Cardiac fibroblast (primary cell): Measurements from ENCODE around the gene GFRA4.
"Not testable (repeated sequence)": the region's sequence is repeated elsewhere in the genome, so short reads cannot be mapped to it uniquely, and the experiment has no call there.

ENCODE experiments used
- DNase-seq, 2 donors: peaks; one replicate each; pipeline versions ENCODE4 v3.0.0 to v3.0.0-alpha.2; 2010; ENCODE audit warnings: low read depth in 2 of 2
- H3K4me3 ChIP-seq, 2 donors: replicated peaks in 1 of 2; 1 replicate in 1 of 2; 2 replicates in 1 of 2; pipeline ENCODE4 v1.5.1; 2011; ENCODE audit warnings: low read depth in 2 of 2, low read length in 2 of 2, mild to moderate bottlenecking in 2 of 2, moderate library complexity in 1 of 2
- TF ChIP-seq, protein P1 (sequence below): IDR thresholded peaks from one replicate; pipeline ENCODE4 v1.5.1; 2011; ENCODE audit warnings: low read depth, mild to moderate bottlenecking, low read length, inconsistent platforms

GFRA4 gene

DNA sequence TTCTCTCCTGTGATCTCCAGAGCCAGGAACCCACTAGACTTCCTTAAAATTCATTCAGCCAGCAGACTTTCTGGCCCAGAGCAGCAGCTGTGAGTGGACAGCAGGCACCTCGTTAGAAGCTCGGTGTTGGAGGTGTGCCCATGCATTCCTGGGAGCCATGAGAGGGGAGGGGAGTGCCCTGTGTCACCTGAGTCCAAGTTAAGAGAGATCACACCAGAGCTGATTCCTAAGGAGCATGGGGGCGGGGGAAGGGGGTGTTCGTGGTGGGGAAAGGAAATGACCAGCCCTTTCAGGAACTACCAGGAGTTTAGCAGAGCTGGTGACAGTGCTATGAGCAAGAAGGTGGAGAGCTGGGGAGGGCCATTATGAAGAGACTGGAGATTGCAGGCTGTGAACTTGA, 46.9 kb downstream of the GFRA4 start:
- no peak overlapping the region for H3K4me3 ChIP-seq
- TF ChIP-seq, protein P1, sequence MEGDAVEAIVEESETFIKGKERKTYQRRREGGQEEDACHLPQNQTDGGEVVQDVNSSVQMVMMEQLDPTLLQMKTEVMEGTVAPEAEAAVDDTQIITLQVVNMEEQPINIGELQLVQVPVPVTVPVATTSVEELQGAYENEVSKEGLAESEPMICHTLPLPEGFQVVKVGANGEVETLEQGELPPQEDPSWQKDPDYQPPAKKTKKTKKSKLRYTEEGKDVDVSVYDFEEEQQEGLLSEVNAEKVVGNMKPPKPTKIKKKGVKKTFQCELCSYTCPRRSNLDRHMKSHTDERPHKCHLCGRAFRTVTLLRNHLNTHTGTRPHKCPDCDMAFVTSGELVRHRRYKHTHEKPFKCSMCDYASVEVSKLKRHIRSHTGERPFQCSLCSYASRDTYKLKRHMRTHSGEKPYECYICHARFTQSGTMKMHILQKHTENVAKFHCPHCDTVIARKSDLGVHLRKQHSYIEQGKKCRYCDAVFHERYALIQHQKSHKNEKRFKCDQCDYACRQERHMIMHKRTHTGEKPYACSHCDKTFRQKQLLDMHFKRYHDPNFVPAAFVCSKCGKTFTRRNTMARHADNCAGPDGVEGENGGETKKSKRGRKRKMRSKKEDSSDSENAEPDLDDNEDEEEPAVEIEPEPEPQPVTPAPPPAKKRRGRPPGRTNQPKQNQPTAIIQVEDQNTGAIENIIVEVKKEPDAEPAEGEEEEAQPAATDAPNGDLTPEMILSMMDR = no peak
- no peak for DNase-seq

GRCh38 chr20:3615171-3615840, 47.9 kb downstream of the GFRA4 start:
- not testable (repeated sequence) for H3K4me3 ChIP-seq, DNase-seq

- DNase-seq = no peak
- TF ChIP-seq, protein P1 = no peak
- no peak overlapping the region for H3K4me3 ChIP-seq
Measured at GRCh38 chr20:3614466-3614865, 48.7 kb downstream of the GFRA4 start.

GRCh38 chr20:3613821-3614440, 49.3 kb downstream of the GFRA4 start:
- no peak for DNase-seq
- TF ChIP-seq, protein P1 = no peak
- no peak overlapping the region for H3K4me3 ChIP-seq

DNA sequence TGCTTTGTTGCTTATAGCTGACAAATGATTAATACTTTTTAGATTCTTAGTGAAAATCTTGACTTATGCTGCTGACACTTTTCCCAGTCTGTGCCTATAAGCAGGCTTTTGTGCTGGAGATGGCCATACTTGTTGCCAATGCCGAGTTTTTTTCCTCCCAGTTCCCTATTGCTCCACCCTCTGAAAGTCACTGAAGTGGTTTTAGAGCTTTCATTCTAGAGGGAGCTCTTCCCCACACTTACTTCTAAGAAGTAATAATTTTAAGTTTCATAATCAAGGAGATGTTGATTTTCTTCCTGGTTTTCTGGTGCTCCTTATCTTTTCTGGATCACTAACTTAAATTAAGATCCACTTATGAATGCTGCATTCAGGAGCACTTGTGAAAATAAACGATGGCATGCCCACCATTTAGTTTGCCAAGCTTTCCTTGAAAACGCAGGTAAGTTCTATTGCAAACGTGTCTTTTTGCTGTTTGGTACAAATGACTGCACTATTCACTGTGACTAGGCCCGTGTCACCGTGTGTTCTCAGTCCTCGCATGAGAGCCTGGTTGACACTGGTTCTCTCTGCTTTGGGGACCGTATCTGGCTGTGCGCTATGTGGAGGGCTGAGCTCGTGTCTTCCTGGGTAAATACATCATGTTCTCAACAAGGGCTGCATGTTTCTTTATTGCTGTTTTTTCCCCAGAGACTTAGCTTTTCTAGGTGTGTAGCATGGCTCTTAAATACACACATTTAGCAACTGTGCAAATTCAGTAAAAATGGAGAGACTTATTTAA, 50.2 kb downstream of the GFRA4 start:
- peak in 1 of 2 donors; percentile 20 for DNase-seq
- no peak overlapping the region for H3K4me3 ChIP-seq
- TF ChIP-seq, protein P1 = no peak

DNA sequence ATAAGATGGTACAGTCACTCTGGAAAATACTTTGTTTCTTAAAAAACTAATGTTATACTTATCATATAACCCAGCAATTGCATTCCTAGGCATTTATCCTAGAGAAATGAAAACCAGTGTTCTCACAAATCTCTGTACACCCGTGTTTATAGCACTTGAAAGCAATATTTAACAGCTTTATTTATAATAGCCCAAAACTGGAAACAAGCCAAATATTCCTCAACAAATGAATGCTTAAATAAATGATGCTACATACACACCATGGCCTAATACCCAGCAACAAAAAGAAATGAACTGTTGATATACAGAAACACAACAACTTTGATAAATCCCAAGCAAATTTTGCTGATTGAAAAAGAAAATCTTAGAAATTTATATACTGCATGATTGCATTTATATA, 51.3 kb downstream of the GFRA4 start:
- H3K4me3 ChIP-seq = no peak overlapping the region
- TF ChIP-seq, protein P1 = no peak
- no peak for DNase-seq
